ENCODE measurements around the gene CFAP73.

The CFAP73 gene

DNA sequence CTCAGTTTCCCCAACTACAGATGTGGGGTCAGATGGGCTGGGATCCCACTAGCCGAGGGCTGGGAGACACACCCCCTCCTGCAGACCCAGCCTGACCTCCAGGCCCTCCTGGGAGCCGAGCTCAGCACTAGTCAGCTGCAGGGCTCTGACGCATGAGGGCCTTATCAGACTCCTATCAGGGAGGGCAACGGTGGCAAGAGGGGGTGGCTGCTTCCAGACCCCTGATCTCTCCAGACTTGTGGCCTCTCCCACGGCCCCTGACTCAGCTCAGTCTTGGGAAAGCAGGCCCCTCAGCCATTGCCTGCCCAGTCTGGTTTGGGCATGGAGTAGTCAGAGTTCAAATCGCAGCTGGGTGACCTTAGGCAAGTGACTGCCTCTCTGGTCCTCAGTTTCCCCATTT lies 16.5 kb upstream of the CFAP73 start:
- Histone ChIP-seq H3K27me3 (replicated peaks; ENCODE audit: control insufficient read depth, insufficient read depth, low read length) (peaks cover 1% of the 10 kb centered on the region; the same call in 1 of the 2 replicates), H3K4me3 (replicated peaks; ENCODE audit: low read depth, low read length) (no peak overlapping the region), H3K36me3 (ENCODE audit: control insufficient read depth, insufficient read depth, low read length) (no peaks in the 10 kb centered on the region)
- TF ChIP-seq, protein P1, sequence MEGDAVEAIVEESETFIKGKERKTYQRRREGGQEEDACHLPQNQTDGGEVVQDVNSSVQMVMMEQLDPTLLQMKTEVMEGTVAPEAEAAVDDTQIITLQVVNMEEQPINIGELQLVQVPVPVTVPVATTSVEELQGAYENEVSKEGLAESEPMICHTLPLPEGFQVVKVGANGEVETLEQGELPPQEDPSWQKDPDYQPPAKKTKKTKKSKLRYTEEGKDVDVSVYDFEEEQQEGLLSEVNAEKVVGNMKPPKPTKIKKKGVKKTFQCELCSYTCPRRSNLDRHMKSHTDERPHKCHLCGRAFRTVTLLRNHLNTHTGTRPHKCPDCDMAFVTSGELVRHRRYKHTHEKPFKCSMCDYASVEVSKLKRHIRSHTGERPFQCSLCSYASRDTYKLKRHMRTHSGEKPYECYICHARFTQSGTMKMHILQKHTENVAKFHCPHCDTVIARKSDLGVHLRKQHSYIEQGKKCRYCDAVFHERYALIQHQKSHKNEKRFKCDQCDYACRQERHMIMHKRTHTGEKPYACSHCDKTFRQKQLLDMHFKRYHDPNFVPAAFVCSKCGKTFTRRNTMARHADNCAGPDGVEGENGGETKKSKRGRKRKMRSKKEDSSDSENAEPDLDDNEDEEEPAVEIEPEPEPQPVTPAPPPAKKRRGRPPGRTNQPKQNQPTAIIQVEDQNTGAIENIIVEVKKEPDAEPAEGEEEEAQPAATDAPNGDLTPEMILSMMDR (IDR thresholded peaks at IDR 0.05; ENCODE audit: insufficient read depth, low read length, poor library complexity, severe bottlenecking) = no peak
- no peak for DNase-seq (ENCODE audit: extremely low read depth, insufficient read length)

DNA sequence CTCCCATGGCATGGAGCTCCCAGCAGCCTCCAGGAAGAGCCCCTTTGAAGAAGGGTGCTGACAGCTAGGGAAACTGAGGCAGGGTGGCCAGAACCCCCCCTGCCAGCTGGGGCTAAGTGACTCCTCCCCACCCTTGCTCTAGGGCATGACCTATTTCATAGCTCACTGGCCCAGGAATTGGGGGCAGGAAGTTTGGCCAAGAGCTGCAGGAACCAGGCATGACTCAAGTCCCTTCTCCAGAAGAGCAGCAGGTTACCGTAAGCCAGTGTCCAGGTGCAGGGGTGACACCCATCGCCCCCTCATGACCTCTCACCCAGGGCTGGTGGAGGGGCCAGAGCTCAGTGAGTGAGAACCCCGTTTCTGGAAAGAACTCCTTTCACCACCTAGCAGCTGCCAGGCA lies 15.9 kb upstream of the CFAP73 start:
- H3K27me3 ChIP-seq (replicated peaks; ENCODE audit: control insufficient read depth, insufficient read depth, low read length) = peaks cover 1% of the 10 kb centered on the region; the same call in 1 of the 2 replicates
- TF ChIP-seq, protein P1 (IDR thresholded peaks at IDR 0.05; ENCODE audit: insufficient read depth, low read length, poor library complexity, severe bottlenecking) = no peak
- no peak for DNase-seq (ENCODE audit: extremely low read depth, insufficient read length)
- H3K36me3 ChIP-seq (ENCODE audit: control insufficient read depth, insufficient read depth, low read length) = no peaks in the 10 kb centered on the region
- no peak overlapping the region for H3K4me3 ChIP-seq (replicated peaks; ENCODE audit: low read depth, low read length)

- DNase-seq (ENCODE audit: extremely low read depth, insufficient read length) = no peak
- Histone ChIP-seq H3K36me3 (ENCODE audit: control insufficient read depth, insufficient read depth, low read length) (no peaks in the 10 kb centered on the region), H3K27me3 (replicated peaks; ENCODE audit: control insufficient read depth, insufficient read depth, low read length) (peaks cover 1% of the 10 kb centered on the region; the same call in 1 of the 2 replicates), H3K4me3 (replicated peaks; ENCODE audit: low read depth, low read length) (no peak overlapping the region)
- TF ChIP-seq, protein P1 (IDR thresholded peaks at IDR 0.05; ENCODE audit: insufficient read depth, low read length, poor library complexity, severe bottlenecking) = no peak
Measured at GRCh38 chr12:113134071-113134470, 15.5 kb upstream of the CFAP73 start.

DNA sequence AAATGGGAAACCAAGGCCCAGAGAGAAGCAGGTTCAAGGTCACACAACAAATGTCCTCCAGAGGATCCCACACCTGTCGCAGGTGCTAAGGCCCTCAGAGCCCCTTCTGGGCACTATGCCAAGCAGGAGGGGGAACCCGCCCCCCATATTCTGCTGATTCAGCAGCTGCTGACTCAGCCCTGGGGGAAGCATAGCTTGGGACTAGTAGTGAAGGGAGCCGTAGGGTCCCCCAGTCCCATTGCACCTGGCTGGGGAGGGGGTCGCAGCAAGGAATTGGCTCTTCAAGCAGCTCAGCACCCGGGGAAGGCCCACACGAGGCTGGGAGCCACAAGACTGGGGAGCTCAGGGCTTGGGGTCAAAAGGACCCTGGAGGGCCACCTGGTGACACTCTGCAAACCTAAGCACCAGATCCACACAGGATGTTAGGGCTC lies 15.0 kb upstream of the CFAP73 start:
- H3K27me3 ChIP-seq (replicated peaks; ENCODE audit: control insufficient read depth, insufficient read depth, low read length) = peaks cover 1% of the 10 kb centered on the region; the same call in 1 of the 2 replicates
- TF ChIP-seq, protein P1 (IDR thresholded peaks at IDR 0.05; ENCODE audit: insufficient read depth, low read length, poor library complexity, severe bottlenecking) = no peak
- no peak for DNase-seq (ENCODE audit: extremely low read depth, insufficient read length)
- no peaks in the 10 kb centered on the region for H3K36me3 ChIP-seq (ENCODE audit: control insufficient read depth, insufficient read depth, low read length)
- no peak overlapping the region for H3K4me3 ChIP-seq (replicated peaks; ENCODE audit: low read depth, low read length)

DNA sequence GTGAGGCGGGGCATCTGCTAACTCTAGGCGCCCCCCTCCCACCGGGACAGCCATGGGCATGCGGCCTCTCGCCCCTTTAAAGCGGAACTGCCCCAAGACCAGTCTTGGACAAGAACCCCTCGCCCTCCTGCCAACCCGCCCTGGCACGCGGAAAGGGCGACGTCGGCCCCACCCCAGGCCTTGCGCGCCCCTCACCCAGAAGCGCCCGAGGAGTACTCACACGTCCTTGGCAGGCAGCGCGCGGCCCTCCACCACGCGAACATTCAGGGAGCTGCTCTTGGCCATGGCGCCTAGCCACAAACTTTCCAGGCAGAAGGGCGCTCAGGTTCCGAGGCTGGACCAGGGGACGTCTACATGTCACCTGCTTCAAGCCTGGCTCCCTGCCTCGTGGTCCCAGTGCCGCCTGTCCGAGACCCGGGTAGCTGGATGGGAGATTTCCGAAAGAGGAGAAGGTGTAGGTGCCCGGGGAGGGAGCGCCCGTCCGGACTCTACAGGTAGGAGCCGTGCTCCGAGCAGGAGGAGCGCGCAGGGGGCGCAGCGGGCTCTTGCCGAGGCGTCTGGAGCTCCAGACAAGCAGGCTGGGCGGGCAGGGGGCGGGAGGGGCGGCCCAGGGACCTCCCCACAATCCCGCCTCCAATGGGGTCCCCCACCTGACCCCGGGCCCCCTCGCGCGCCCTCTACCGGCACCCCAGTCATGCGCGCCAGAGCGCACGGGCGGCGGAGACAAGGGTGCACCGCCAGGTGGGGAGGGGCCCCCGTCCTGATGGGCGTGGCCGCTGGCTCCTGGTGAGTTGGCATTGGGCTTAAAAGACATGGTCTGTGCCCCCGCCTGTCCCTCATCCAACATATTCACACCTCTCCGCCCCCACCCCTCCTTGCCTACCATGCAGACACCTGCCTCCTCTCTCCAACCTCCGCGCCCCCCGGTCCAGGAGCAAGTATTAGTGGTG lies 14.1 kb upstream of the CFAP73 start, which contains the start of gene RASAL1:
RASAL1 (minus strand) TSS at position 584 of the 950 bp plus-strand sequence; CDS start at position 285, 299 bp downstream.
- DNase-seq (ENCODE audit: extremely low read depth, insufficient read length) = peak; percentile 57
- TF ChIP-seq, protein P1 (IDR thresholded peaks at IDR 0.05; ENCODE audit: insufficient read depth, low read length, poor library complexity, severe bottlenecking) = peak; percentile 63
- no peak within 1 kb of the TSS for H3K4me3 ChIP-seq (replicated peaks; ENCODE audit: low read depth, low read length)

More for the DNA sequence above, 14.1 kb upstream of the CFAP73 start, which contains the start of gene RASAL1:
- Histone ChIP-seq H3K27me3 (replicated peaks; ENCODE audit: control insufficient read depth, insufficient read depth, low read length) (no peaks in the 10 kb centered on the region; the same call in 1 of the 2 replicates), H3K36me3 (ENCODE audit: control insufficient read depth, insufficient read depth, low read length) (no peaks in the 10 kb centered on the region)
